Endodermal cell (in vitro differentiated cells): ENCODE data around the gene PKNOX1. TPM values are rescaled to one million over a fixed set of nuclear protein-coding genes. Genes with fewer than 3 reads are reported as not detected.

Source experiments
- DNase-seq: peaks from one replicate; pipeline ENCODE4 v3.0.0-alpha.2; 2017
- H3K27ac ChIP-seq: 2 replicates; pipeline ENCODE4 v1.5.1; 2013; ENCODE audit warnings: mild to moderate bottlenecking, low read depth, low read length, moderate library complexity
- H3K27me3 ChIP-seq: 2 replicates; pipeline ENCODE4 v1.6.1; 2013; ENCODE audit warnings: mild to moderate bottlenecking, low read length, moderate library complexity; ENCODE audit not compliant: insufficient read depth, control insufficient read depth, poor library complexity, severe bottlenecking
- H3K36me3 ChIP-seq: 2 replicates; pipeline ENCODE4 v1.7.0; 2013; ENCODE audit warnings: mild to moderate bottlenecking, low read length, moderate library complexity; ENCODE audit not compliant: control insufficient read depth, insufficient read depth
- H3K4me1 ChIP-seq: one replicate; pipeline ENCODE4 v1.7.0; 2013; ENCODE audit warnings: low read length; ENCODE audit not compliant: control insufficient read depth, insufficient read depth
- H3K4me3 ChIP-seq: 2 replicates; pipeline ENCODE4 v1.5.1; 2013; ENCODE audit warnings: mild to moderate bottlenecking, low read length, moderate library complexity
- H3K9ac ChIP-seq: 2 replicates; pipeline ENCODE4 v1.6.1; 2013; ENCODE audit warnings: mild to moderate bottlenecking, low read length, moderate library complexity; ENCODE audit not compliant: poor library complexity, severe bottlenecking; ENCODE audit errors: extremely low read depth
- H3K9me3 ChIP-seq: 2 replicates; pipeline ENCODE4 v1.6.1; 2013; ENCODE audit warnings: mild to moderate bottlenecking, low read length, moderate library complexity; ENCODE audit not compliant: control insufficient read depth
- H3K27ac Mint-ChIP-seq: 2 replicates; pipeline ENCODE4 v1.8.0; 2020; ENCODE audit warnings: mixed read lengths
- H3K27me3 Mint-ChIP-seq: 2 replicates; pipeline ENCODE4 v1.8.0; 2021; ENCODE audit warnings: mild to moderate bottlenecking, mixed read lengths; ENCODE audit not compliant: insufficient read depth
- H3K36me3 Mint-ChIP-seq: 2 replicates; pipeline ENCODE4 v1.8.0; 2020; ENCODE audit warnings: low read depth, mixed read lengths
- H3K4me1 Mint-ChIP-seq: 2 replicates; pipeline ENCODE4 v1.8.0; 2020; ENCODE audit warnings: mixed read lengths
- H3K4me3 Mint-ChIP-seq: 2 replicates; pipeline ENCODE4 v1.8.0; 2020; ENCODE audit warnings: mild to moderate bottlenecking, moderate library complexity, mixed read lengths
- H3K9me3 Mint-ChIP-seq: 2 replicates; pipeline ENCODE4 v1.8.0; 2020; ENCODE audit warnings: mild to moderate bottlenecking, mixed read lengths
- WGBS, 2 experiments: methylation state at CpG; one replicate each; pipeline versions ENCODE4 v1.1.5 to v1.1.7; 2013; ENCODE audit warnings: missing lambda C conversion rate in 2 of 2, mixed read lengths in 1 of 2; ENCODE audit not compliant: insufficient coverage in 1 of 2, insufficient read length in 1 of 2; 5-methylcytosine and 5-hydroxymethylcytosine counted together
- total RNA-seq, 2 donors: library from RNA; stranded (reverse); fragmentation: NEBNext Ultra II Directional in 1 of 2; extraction: Animal tissue kit (Norgen Biotek cat#: 25700) in 1 of 2; gene quantifications; 2 replicates in 1 of 2; 3 replicates in 1 of 2; pipeline ENCODE4 v1.2.1, GENCODE V29; 2021
- TF ChIP-seq, protein P1 (sequence below): fragments of 200-600 bp; sonication (generic); conservative IDR thresholded peaks from 2 replicates; pipeline ENCODE4 v1.5.0; 2021; ENCODE audit warnings: antibody characterized with exemption, mild to moderate bottlenecking

Gene PKNOX1
- total RNA-seq, 2 donors from 2014 or later, result 25.9 to 29.9 TPM

DNA sequence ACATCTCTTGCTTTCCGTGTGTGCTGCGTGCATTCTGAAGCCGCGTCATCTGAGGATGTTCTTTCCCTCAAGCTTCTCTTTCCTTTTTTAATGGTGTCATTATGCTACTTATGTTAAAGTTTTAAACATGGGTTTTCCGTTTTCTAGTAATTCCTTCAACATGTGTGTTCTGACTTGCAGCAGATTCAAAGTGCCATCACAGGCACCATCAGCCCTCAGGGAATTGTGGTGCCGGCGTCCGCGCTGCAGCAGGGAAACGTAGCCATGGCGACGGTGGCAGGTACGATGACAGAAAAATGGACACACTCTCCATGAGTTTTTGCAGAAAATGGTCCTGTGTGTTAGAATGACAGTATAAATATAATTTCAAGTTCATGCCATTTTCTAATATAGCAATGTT lies 42.4 kb downstream of the PKNOX1 start:
- Mint-ChIP-seq H3K36me3 (peaks cover 67% of the 10 kb centered on the region), H3K27ac (no peak overlapping the region)

DNA sequence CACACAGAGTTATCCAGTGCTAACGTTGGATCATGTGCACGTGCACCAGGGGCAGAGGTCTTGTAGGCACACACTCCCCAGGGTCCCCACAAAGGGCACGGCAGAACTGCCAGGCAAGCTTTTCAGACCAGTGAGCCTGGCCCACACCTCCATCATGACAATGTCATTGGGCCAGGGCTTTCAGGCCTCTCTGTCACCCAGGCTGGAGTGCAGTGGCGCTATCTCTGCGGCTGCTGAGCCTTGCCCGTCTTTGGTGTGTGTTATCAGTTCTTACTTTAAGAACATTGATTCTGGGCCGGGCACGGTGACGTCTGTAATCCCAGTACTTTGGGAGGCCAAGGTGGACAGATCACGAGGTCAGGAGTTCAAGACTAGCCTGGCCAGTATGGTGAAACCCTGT lies 44.2 kb downstream of the PKNOX1 start:
- WGBS, 2 experiments, result 95 to 98% methylated on average over 9 to 10 of the region's 10 CpGs
- Histone ChIP-seq H3K4me1 (no peaks in the 10 kb centered on the region), H3K36me3 (peaks cover 66% of the 10 kb centered on the region), H3K9ac (no peak overlapping the region), H3K27ac (no peak overlapping the region), H3K9me3 (no peaks in the 10 kb centered on the region), H3K4me3 (no peak overlapping the region), H3K27me3 (no peaks in the 10 kb centered on the region)
- Mint-ChIP-seq H3K9me3 (no peaks in the 10 kb centered on the region), H3K27me3 (no peaks in the 10 kb centered on the region), H3K36me3 (peaks cover 57% of the 10 kb centered on the region), H3K4me1 (no peaks in the 10 kb centered on the region), H3K27ac (peak overlapping the region; percentile 26), H3K4me3 (no peak overlapping the region)
- DNase-seq, result no peak
- TF ChIP-seq, protein P1, sequence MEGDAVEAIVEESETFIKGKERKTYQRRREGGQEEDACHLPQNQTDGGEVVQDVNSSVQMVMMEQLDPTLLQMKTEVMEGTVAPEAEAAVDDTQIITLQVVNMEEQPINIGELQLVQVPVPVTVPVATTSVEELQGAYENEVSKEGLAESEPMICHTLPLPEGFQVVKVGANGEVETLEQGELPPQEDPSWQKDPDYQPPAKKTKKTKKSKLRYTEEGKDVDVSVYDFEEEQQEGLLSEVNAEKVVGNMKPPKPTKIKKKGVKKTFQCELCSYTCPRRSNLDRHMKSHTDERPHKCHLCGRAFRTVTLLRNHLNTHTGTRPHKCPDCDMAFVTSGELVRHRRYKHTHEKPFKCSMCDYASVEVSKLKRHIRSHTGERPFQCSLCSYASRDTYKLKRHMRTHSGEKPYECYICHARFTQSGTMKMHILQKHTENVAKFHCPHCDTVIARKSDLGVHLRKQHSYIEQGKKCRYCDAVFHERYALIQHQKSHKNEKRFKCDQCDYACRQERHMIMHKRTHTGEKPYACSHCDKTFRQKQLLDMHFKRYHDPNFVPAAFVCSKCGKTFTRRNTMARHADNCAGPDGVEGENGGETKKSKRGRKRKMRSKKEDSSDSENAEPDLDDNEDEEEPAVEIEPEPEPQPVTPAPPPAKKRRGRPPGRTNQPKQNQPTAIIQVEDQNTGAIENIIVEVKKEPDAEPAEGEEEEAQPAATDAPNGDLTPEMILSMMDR, result no peak

More for the DNA sequence above, 42.4 kb downstream of the PKNOX1 start:
- Mint-ChIP-seq H3K27me3 (no peaks in the 10 kb centered on the region), H3K4me1 (no peaks in the 10 kb centered on the region), H3K4me3 (no peak overlapping the region), H3K9me3 (no peaks in the 10 kb centered on the region)
- Histone ChIP-seq H3K4me3 (no peak overlapping the region), H3K9ac (no peak overlapping the region), H3K4me1 (no peaks in the 10 kb centered on the region), H3K36me3 (peaks cover 66% of the 10 kb centered on the region), H3K27ac (no peak overlapping the region), H3K9me3 (no peaks in the 10 kb centered on the region), H3K27me3 (no peaks in the 10 kb centered on the region)
- WGBS, 2 experiments, result 97% methylated on average over 8 to 13 of the region's 13 CpGs
- no peak for DNase-seq
- TF ChIP-seq, protein P1, result no peak

DNA sequence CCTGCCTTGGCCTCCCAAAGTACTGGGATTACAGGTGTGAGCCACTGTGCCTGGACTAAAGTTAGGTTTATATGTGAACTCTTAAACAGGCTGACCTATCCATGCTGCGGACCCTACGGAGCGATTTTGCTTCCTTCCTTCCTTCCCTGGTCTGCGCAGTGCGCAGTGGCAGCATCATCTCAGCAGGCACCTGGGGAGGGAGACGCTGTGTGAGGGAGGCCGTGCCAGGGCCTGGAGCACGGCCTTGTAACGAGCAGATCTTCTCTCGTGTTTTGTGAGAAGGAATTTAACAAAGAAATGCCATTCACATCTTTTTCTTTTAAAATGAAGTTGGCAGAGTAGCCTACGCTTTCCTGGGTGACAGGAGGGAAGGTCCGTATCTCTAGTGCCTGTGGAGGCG lies 45.8 kb downstream of the PKNOX1 start:
- WGBS, 2 experiments, result 93 to 98% methylated on average over 9 to 13 of the region's 13 CpGs
- Mint-ChIP-seq H3K27ac (no peak overlapping the region), H3K4me3 (no peak overlapping the region), H3K27me3 (no peaks in the 10 kb centered on the region), H3K4me1 (no peaks in the 10 kb centered on the region), H3K9me3 (no peaks in the 10 kb centered on the region), H3K36me3 (peaks cover 56% of the 10 kb centered on the region)
- TF ChIP-seq, protein P1, result no peak
- H3K27me3 ChIP-seq, result no peaks in the 10 kb centered on the region
- no peak overlapping the region for H3K9ac ChIP-seq
- H3K9me3 ChIP-seq, result no peaks in the 10 kb centered on the region
- H3K36me3 ChIP-seq, result peaks cover 67% of the 10 kb centered on the region
- no peaks in the 10 kb centered on the region for H3K4me1 ChIP-seq
- H3K4me3 ChIP-seq, result no peak overlapping the region
- no peak overlapping the region for H3K27ac ChIP-seq
- DNase-seq, result no peak
